ENCODE results near the gene PRR35. TPM values are rescaled to one million over a fixed set of nuclear protein-coding genes. Genes with fewer than 3 reads are reported as not detected.

PRR35 gene
- polyA plus RNA-seq, 1 donor (not counting 4 experiments of a cell fraction or from before 2014, with no cell fraction given), result not detected

DNA sequence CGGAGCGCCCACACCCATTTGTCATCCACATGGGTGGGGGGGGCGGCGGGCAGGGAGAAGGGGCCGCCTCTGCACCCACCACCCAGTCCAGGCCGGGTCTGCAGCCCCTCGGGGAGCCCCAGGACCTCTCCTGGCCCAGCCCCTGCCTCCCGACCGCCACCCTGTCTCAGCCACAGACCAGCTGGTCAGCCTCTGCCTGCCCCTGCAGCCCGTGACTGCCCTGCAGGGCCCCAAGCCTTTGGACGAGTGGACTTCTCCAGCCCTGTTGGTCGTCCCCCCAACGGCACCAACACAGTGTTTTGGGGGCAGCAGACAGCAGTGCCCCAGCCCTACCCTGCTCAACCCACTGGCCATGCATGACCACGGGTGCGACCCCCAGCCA is 1.2 kb downstream of the PRR35 start:
- H3K79me2 ChIP-seq (ENCODE audit: control insufficient read depth, insufficient read depth, low read length), result no peaks in the 10 kb centered on the region
- no peaks in the 10 kb centered on the region for H4K20me1 ChIP-seq (ENCODE audit: control insufficient read depth, extremely low read depth, insufficient read depth, low read length)
- dilution Hi-C loops (cut with MboI; ENCODE audit: extremely low pct_ligation_motif_present, low sequenced_read_pairs), result no loop called here
- no peaks in the 10 kb centered on the region for H3K9me1 ChIP-seq (ENCODE audit: control insufficient read depth, extremely low read depth, insufficient read depth, low read length)
- peaks cover 50% of the 10 kb centered on the region for H3K27me3 ChIP-seq (ENCODE audit: control insufficient read depth, extremely low read depth, insufficient read depth, low read length)
- TF ChIP-seq, protein P1, sequence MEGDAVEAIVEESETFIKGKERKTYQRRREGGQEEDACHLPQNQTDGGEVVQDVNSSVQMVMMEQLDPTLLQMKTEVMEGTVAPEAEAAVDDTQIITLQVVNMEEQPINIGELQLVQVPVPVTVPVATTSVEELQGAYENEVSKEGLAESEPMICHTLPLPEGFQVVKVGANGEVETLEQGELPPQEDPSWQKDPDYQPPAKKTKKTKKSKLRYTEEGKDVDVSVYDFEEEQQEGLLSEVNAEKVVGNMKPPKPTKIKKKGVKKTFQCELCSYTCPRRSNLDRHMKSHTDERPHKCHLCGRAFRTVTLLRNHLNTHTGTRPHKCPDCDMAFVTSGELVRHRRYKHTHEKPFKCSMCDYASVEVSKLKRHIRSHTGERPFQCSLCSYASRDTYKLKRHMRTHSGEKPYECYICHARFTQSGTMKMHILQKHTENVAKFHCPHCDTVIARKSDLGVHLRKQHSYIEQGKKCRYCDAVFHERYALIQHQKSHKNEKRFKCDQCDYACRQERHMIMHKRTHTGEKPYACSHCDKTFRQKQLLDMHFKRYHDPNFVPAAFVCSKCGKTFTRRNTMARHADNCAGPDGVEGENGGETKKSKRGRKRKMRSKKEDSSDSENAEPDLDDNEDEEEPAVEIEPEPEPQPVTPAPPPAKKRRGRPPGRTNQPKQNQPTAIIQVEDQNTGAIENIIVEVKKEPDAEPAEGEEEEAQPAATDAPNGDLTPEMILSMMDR (optimal IDR thresholded peaks at IDR 0.05 in 1 of 3, IDR thresholded peaks at IDR 0.05 in 1 of 3, conservative IDR thresholded peaks at IDR 0.05 in 1 of 3; ENCODE audit: extremely low read depth in 1 of 3, insufficient read depth in 2 of 3, low read length in 3 of 3), result no peak
- no peak for TF ChIP-seq EZH2 (IDR thresholded peaks at IDR 0.05; ENCODE audit: low read length)
- H3K9ac ChIP-seq (ENCODE audit: control insufficient read depth, extremely low read depth, insufficient read depth, low read length), result no peak overlapping the region
- H3K27ac ChIP-seq (ENCODE audit: control insufficient read depth, insufficient read depth, low read length), result no peak overlapping the region
- FAIRE-seq (no peak), DNase-seq (ENCODE audit: low read depth, low spot score) (no peak)
- peaks cover under 1% of the 10 kb centered on the region for H3K4me1 ChIP-seq (ENCODE audit: control insufficient read depth, extremely low read depth, insufficient read depth, low read length)
- no peak overlapping the region for H2AFZ ChIP-seq (ENCODE audit: control insufficient read depth, low read length)
- H3K4me3 ChIP-seq (ENCODE audit: control insufficient read depth in 2 of 3, extremely low read depth in 1 of 3, insufficient read depth in 2 of 3, low read depth in 1 of 3, low read length in 3 of 3), result no peak overlapping the region
- H3K4me2 ChIP-seq (ENCODE audit: control insufficient read depth, extremely low read depth, insufficient read depth, low read depth, low read length), result no peak overlapping the region
- no peaks in the 10 kb centered on the region for H3K9me3 ChIP-seq (ENCODE audit: control insufficient read depth, low read depth, low read length)
- no peaks in the 10 kb centered on the region for H3K36me3 ChIP-seq (ENCODE audit: control insufficient read depth in 2 of 2, extremely low read depth in 1 of 2, insufficient read depth in 2 of 2, low read length in 2 of 2)

GRCh38 chr16:561957-562938 is 2.1 kb downstream of the PRR35 start:
- no peaks in the 10 kb centered on the region for H3K79me2 ChIP-seq (ENCODE audit: control insufficient read depth, insufficient read depth, low read length)
- no peak overlapping the region for H3K4me2 ChIP-seq (ENCODE audit: control insufficient read depth, extremely low read depth, insufficient read depth, low read depth, low read length)
- no peaks in the 10 kb centered on the region for H3K9me3 ChIP-seq (ENCODE audit: control insufficient read depth, low read depth, low read length)
- no peaks in the 10 kb centered on the region for H3K9me1 ChIP-seq (ENCODE audit: control insufficient read depth, extremely low read depth, insufficient read depth, low read length)
- no peaks in the 10 kb centered on the region for H3K36me3 ChIP-seq (ENCODE audit: control insufficient read depth in 2 of 2, extremely low read depth in 1 of 2, insufficient read depth in 2 of 2, low read length in 2 of 2)
- dilution Hi-C loops (cut with MboI; ENCODE audit: extremely low pct_ligation_motif_present, low sequenced_read_pairs), result no loop called here
- no peak for FAIRE-seq
- H2AFZ ChIP-seq (ENCODE audit: control insufficient read depth, low read length), result no peak overlapping the region
- peaks cover 9% of the 10 kb centered on the region for H3K4me1 ChIP-seq (ENCODE audit: control insufficient read depth, extremely low read depth, insufficient read depth, low read length)
- peaks cover 50% of the 10 kb centered on the region for H3K27me3 ChIP-seq (ENCODE audit: control insufficient read depth, extremely low read depth, insufficient read depth, low read length)
- no peak overlapping the region for H3K4me3 ChIP-seq (ENCODE audit: control insufficient read depth in 2 of 3, extremely low read depth in 1 of 3, insufficient read depth in 2 of 3, low read depth in 1 of 3, low read length in 3 of 3)
- no peak overlapping the region for H3K27ac ChIP-seq (ENCODE audit: control insufficient read depth, insufficient read depth, low read length)
- H4K20me1 ChIP-seq (ENCODE audit: control insufficient read depth, extremely low read depth, insufficient read depth, low read length), result no peaks in the 10 kb centered on the region
- TF ChIP-seq, protein P1 (optimal IDR thresholded peaks at IDR 0.05 in 1 of 3, IDR thresholded peaks at IDR 0.05 in 1 of 3, conservative IDR thresholded peaks at IDR 0.05 in 1 of 3; ENCODE audit: extremely low read depth in 1 of 3, insufficient read depth in 2 of 3, low read length in 3 of 3), result no peak
- TF ChIP-seq EZH2 (IDR thresholded peaks at IDR 0.05; ENCODE audit: low read length), result no peak
- DNase-seq (ENCODE audit: low read depth, low spot score), result no peak
- no peak overlapping the region for H3K9ac ChIP-seq (ENCODE audit: control insufficient read depth, extremely low read depth, insufficient read depth, low read length)

Measured in keratinocyte (primary cell).